SIG-M5 treated with dmso at 0.1 percent for 504 hours (cell line): Measurements from ENCODE around the gene HIPK1.
A peak's percentile ranks its signal among the peaks of the same experiment; 100 is the strongest.

Experiments used
- DNase-seq: peaks from one replicate; lab custom pipeline; 2025; ENCODE audit not compliant: unreplicated experiment; lab: John Stamatoyannopoulos, UW

The HIPK1 gene

DNA sequence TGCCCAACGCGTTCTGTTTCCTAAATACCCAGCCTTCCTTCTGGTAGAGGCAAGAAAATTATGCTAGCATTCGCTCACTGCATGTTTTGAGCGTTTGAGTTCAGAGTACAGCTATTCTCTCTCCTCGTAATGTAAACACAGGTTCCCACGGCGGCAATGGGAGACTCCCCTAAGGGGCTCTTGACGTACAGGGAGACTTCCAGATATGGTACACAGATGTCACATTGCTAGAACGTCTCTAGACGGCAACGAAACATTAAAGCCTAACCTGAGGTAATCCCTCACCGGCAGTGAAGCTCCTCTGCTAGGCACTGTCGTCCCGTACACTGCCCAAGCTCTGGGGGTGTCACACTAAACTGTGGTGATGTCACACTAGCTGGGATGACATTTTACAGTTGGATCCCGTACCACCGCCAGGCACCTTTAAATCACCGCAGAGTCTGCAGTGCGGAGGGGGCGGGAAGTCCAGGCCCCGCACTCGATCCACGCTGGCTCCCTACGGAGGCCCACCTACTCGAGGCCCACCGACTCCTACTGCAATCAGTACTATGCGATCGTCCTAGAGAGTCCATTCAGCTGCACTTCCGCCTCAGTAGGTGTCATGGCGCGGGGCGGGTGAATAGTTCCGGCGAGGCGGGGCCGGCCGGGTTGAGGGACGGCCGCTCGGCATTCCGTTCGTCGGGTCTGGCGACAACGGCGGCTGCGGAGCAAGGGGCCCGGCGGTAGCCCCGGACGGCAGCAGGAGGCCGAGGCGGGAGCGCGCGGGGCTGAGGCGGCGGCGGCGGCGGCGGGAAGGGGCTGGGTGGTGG lies at the start of gene HIPK1:
TSS of gene HIPK1 (plus strand) at position 384 of the 809 bp plus-strand sequence.
- peak; percentile 97 for DNase-seq

DNA sequence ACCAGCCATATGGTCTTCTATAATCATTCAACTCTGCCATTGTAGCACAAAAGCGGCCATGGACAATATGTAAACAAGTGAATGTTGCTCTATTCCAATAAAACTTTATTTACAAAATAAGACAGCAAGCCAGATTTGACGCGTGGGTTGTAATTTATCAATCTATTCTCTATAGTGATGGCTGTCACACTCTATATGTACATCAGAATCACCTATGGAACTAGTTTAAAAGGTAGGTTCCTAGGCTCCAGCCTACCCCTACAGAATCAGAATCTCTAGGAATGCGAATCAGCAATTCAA lies 49.4 kb upstream of the HIPK1 start:
- no peak for DNase-seq

DNA sequence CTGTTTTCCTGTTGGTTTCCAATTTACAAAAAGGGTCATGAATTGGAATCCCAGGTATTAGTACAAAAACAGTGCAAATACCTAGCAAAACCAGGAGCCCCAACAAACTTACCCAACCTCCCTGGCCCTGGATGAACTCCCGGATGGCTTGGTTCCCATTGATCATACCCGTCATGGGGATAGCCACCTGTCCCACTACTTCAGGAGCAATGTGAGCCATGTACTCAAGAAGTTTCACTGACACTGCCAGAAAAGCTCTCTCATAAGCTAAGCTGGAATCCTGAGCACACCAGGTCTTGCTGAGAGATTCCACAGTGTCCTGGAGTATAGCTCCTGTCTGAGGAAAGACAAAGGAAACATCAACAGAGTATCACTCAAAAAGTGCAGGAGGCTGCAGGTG lies 47.5 kb upstream of the HIPK1 start:
- no peak for DNase-seq

DNA sequence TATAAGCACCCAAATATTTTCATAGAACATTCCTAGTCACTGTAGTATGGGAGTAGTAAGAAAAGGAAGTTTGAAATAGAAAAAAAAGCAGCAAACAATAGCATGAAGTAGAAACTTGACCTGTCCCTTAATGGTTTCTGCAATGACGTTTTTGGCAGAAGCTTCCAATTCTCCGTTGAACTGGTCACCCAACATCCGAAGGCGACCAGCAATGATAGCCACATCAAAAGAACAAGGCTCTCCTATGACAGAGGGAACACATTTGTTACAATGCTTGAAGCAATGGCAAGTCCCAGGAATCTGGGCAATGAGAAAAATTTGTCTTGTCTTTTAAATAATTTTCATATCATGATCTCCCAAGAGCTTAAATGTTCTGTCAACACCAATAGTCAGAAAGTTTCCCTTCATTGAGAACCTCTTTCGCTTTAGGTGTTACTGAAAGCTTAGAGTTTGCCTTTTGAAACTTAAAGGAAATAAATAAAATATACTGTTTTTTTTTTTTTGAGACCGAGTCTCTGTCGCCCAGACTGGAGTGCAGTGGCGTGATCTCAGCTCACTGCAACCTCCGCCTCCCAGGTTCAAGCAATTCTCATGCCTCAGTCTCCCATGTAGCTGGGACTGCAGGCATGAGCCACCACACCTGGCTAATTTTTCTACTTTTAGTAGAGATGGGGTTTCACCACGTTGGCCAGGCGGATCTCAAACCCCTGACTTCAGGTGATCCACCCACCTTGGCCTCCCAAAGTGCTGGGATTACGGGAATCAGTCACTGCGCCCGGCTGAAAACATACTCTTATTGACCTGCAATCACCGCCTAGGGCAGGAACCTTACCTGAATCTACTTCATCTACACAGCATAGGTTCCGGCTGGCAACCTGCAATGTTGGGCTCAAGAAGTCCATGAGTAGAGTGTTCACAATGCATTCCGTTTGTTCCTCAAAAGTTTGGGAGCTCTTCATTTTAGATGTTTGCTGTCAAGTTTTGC lies 42.4 kb upstream of the HIPK1 start:
- DNase-seq = no peak

DNA sequence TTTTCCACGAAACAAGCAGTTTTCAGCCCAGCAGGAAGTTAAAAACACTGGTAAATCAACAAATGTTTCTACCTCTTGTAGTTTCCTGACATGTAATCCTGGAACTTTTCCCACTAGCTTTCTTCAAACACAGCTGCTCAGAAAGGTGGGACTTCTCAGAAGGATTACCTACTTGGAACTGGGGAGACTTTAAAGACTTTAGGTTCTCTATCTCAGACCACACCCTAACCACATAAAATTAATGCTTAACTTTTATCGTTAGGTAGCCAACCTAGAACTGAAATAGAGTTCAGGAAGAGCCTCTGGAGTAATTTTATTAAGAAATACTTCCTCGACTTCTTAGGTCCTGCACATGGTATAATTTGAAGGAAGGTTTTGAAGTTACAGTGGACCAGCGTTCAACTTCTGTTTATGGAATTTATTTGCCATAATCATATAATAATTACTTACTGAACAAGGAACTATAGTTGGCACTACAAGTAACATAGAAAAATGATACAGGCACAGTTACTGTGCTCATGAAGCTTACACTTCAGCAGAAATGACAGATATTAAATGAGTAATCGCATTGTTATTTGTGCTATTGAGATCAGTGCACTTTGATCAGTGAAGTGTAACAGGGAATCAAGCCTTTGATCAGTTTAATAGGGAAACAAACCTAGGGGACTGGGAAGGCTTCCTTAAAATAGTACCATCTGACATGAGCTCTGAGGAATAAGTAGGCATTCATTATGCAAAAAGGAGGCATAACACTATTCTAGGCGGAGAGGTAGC lies 41.5 kb upstream of the HIPK1 start, which contains the start of gene BCL2L15:
TSS of gene BCL2L15 (minus strand) at position 180 of the 774 bp plus-strand sequence. CDS start 206 bp downstream, outside the sequence.
- no peak for DNase-seq

DNA sequence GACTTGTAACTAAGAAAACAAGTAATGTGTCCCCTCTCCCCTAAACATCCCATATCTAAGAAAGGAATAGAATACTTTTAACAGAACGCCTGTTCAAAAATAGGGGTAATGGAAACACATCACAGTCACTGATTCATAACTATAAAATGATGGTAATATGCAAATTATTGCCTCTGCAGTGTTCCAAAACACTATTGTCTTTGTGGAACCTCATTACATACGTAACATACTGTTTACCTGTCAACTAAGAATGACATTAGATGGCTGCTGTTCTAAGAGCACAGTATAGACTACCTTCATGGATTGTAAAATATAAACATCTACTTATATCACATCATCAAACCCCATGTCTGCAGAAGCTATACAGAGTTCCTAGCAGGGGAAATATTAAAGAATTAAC lies 38.3 kb upstream of the HIPK1 start:
- no peak for DNase-seq

DNA sequence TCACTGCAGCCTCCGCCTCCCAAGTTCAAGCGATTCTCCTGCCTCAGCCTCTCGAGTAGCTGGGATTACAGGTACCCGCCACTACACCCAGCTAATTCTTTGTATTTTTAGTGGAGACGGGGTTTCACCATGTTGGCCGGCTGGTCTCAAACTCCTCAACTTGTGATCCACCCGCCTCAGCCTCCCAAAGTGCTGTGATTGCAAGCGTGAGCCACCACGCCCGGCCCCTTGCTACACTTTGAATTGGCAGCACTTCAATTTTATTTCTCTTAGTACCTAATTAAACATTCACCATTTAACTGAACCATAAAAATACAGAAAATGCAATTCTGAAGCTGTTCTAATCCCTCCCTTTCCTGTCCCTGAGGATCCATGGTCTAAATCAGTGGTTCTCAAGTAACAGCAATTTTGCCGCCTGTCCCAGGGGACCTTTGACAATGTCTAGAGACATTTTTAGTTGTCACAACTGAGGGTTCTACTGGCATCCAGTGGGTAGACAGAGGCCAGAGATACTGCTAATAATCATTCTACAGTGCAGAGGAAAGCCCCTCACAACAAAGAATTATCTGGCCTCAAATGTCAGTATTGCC lies 37.4 kb upstream of the HIPK1 start:
- no peak for DNase-seq

DNA sequence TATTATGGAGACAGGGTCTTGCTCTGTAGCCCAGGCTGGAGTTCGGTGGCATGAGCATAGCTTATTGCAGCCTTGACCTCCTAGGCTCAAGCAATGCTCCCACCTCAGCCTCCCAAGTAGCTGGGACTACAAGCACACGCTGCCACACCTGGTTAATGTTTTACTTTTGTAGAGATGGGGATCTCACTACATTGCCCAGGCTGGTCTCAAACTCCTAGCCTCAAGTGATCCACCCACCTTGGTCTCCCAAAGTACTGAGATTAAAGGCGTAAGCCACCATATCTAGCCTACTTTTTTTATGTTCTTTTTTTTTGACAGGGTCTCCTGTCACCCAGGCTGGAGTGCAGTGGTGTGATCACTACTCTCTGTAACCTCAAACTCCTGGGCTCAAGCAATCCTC lies 35.9 kb upstream of the HIPK1 start:
- no peak for DNase-seq

DNA sequence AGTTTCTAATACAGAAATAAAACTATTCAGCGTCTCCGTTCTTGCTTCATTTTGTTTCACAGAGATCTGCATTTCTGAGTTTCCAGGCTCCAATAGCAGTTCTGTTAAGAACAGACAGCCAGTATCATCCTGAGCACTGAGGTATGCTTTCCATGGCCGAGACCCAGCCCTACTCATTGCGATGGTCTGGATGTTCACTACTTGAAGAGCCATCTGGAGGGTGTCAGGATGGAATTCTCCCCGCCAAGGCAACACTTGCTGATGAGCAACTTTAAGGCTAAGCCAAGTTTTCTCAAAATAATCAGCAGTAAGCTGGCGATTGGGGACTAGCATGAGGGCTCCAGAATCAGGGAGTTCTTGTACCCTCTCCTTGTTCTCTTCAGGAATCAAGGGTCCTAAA lies 34.0 kb upstream of the HIPK1 start:
- DNase-seq = no peak

DNA sequence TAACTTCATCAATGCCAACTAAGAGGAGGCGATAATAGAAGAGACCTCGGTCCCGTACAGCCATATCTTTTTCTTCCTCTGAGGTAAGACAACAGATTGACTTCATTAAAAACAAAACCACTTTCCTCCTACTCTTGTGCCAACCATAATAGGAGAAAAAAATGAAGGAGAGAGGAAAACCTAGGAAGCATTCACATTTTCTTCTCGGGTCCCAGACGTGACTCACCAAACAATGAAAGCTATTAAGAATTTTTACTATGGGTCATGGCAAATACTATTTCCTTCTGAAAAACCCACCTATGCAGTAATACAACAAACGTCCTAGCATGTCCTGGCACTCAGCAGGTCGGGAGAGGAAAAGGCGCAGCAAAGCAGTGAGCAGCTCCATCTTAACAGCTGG lies 33.2 kb upstream of the HIPK1 start:
- no peak for DNase-seq

DNA sequence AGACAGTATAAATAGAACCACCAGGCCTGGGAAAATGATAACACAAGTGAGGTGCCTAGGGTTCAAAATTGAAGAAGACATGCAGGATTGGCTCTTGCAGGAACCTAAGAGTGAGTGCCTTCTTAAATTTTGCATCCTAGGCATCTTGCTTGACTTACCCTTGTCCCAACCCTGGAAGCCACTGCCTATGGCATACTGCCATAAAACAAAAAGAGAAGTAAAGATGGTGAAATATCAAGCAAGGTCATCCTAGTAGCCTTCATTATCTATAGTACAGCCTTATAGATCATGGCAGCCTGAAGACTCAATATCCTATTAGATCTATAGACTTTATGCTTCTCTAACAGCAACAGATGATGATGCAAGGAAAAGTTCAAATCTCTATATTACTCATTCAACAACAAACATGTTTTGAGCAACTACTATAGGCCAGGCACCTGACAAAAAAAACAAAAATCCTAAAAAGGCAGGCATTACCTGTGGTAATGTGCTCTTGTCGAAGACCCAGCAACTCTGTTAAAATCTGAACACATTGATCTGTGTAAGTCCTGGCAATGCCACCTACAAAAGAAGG lies 30.8 kb upstream of the HIPK1 start:
- no peak for DNase-seq

DNA sequence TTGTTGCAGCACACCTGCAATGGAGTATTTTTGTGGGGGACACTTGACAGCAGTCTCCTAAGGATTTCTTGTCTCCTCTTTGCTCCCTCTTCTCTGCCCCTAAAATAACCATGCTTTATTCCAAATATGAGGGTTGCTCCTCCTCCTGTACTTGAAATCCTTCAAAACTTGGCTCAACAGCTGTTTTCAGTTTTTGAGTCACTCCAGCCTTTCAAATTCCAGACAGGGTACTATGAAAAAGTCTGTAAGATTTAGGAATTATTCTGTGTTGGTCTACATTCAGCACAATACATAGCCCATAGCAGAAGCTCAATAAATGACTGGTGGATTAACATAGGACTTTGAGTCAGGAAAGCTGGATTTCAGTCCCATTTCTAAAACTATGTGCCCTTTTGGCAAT lies 30.0 kb upstream of the HIPK1 start:
- no peak for DNase-seq

DNA sequence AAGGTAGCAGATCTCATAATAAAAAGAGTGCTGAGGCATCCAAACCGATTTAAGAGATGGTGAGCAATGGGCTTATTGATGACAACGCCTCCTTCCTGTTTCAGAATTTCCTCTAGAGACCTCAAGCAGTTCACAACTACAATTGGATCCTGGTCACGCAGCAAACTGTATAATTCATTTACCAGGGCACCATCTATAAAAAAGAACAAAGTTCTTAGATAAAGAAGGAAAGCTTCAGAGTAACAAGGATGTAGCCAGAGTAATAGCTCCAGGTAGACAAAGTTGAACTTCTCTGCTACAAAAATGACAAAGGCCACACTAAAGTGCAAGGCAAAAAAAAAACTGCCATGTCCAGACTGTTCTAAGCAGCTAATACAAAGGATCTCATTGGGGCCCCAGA lies 27.9 kb upstream of the HIPK1 start:
- DNase-seq = no peak

DNA sequence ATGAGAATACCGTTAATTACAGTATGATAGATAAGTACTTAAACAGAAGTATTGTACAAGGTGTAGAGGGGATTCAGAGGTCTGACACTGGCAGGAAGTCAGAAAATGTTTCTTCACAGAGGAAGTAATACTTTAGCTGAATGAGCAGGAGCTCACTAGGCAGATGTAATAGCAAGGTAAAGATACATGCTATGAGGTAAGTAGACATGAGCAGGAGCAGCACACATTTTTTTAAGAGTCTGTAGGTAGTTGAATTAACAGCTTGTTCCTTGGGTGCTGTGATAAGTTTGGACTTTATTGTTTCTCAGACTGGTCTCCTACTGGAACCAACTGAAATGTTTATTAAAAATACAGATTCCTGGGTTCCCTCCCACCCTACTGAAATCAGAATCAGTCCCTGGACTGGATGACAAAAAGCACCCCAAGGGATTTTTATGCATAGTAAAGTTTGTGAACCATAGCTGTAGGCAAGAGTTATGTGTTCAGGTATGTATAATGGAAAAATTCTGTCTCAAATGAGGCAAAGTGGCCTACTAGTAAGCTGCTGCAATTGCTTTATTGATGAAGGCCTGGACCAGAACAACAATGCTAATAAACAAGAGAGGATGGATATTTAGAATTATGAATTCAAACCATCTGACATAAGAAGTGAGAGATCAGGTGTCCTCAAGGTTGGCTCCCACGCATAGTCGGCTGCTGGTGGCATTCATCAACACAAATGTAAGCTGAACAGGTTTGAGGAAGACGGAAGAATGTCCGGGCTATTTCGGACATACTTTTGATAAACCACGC lies 25.4 kb upstream of the HIPK1 start:
- DNase-seq = peak; percentile 46

DNA sequence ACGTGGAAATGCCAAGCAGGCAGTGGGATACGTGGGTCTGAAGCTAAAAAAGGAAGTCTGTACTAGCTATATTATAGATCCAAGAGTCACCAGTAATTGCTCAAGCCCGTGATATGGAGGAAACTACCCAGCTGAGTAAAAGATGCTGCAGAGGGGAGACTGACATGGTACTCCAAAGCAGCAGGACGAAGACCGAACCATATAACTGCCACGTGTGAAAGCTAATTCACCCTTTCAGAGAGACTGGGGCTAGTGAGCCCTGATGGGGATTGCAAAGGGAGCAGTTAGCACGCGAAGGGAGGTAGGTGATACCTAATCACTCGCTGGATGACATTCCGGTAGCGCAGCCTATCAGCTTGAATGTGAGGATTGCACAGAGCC lies 24.8 kb upstream of the HIPK1 start:
- peak; percentile 86 for DNase-seq

DNA sequence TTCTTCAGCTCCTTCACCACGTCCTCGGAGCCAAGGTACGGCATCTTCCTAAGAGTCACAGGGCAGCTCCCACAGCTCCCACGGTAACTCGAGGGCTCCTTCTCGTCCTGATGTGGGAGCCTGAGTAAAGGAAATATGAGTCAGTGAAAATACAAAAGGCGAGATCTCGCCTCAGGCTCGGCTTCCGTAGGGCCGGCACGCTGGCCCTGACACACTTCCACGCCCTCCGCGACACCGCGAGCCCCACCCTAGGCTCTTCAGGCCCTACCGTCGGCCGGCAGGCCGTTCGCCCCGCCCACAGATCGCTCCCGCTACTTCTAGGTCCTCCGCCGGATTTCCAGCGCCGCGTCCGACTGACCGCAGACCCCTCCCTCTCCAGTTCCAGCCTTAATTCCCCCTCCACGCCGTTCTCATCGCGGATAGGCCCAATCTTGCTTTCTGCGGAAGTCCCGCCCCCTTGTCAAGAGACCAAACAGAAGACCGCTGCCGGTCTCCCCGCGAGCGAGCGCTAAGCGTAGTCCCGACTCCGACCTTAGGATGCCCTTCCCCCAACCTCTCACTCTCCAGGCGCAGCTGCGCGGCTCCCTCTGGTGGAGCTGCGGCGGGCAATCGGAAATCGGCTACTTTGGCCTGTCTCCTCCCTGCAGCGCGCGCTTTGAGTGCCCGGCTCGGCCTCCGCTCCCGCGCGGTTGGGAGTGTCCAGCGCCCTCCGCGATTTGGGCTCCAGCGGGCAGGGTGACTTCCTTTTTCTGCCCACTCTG lies 24.3 kb upstream of the HIPK1 start, which contains the start of the genes AP4B1 and DCLRE1B:
TSS of gene AP4B1 (minus strand) at position 126 of the 761 bp plus-strand sequence. CDS start at position 44, 82 bp downstream.
TSS of gene DCLRE1B (plus strand) at position 653 of the 761 bp plus-strand sequence. CDS start 261 bp downstream, outside the sequence.
- DNase-seq = peak; percentile 100

DNA sequence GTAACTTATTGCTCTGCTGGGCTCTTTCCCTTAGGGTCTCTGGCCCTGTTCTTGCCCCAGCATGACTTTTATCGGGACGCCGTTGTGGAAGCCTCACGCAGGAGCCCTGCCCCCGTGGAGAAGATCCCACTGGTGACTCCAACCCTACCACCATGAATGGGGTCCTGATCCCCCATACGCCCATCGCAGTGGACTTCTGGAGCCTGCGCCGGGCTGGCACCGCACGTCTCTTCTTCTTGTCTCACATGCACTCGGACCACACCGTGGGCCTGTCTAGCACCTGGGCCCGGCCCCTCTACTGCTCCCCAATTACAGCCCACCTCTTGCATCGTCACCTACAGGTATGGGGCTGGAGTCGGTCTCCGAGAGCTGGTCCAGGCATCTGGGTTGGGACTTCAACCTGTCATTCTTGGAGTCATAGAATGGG lies 23.7 kb upstream of the HIPK1 start:
- peak; percentile 46 for DNase-seq

DNA sequence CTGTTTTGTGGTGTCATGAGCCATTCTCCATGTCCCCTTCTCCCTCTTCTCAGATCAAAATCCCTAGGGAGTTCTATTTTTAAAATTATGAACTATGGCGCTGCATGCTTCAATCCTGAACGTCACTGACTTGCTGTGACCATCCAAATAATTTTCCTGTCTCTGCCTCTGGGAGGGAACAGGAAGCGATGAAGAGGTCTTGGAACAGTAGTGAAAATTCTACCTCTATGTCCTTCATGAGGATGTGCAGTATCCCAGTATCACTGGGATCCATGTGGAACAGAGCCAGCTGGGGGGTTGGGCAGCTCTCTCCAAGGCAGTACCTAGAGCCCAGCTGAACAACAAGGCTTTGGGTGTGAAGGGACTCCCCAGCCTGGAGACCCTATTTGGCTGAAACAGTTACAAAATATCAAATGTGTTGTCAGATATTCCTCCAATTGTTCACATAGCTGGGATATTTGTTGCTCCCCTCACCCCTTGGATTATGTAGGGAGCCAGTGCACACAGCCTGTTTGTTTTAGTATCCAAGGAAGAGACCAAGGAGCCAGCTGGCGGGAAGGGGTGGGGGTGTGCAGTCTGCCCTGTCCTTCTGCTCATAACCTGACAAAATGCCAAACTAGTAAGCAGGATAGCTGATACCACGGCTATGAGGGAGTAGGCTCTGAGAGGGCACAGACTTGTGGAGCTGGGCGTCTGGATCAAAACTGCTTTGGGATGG lies 16.4 kb upstream of the HIPK1 start:
- no peak for DNase-seq
